SK-N-MC (cell line): ENCODE results near the gene SERHL2.

ENCODE experiments used
- EZH2 ChIP-seq: fragments of 200-600 bp; sonication (generic); IDR thresholded peaks from one replicate; pipeline ENCODE4 v1.6.1; 2017; ENCODE audit warnings: antibody characterized with exemption
- POLR2AphosphoS5 ChIP-seq: IDR thresholded peaks from 2 replicates; pipeline ENCODE4 v1.6.1; 2012; ENCODE audit warnings: mild to moderate bottlenecking, low read depth, low read length, borderline replicate concordance

DNA sequence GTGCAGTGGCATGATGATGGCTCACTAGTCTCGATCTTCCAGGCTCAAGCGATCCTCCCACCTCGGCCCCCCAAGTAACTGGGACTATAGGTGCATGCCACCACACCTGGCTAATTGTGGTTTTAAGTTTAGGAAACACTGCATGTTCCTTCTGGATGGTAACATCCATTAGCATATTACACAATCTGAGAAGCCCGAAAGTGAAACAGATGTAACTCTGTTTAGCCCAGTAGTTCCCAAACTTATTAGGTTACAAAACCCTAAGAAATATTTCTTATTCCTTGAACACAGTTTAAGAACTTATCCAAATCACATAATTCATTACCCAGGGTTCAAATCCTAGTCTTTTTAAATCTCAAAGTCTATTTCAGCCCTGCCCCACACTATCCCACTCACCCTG lies 32.6 kb downstream of the SERHL2 start:
- no peak for TF ChIP-seq POLR2AphosphoS5
- TF ChIP-seq EZH2 = no peak
